SK-N-SH (cell line): ENCODE measurements around the gene CISD1. TPM values are rescaled to one million over a fixed set of nuclear protein-coding genes. Genes with fewer than 3 reads are reported as not detected.

Source experiments
- CTCF ChIA-PET: fragments of 300-600, 350-600 bp; formaldehyde crosslinking; extraction: SDS; loops from one replicate; lab custom pipeline; 2021; lab: Yijun Ruan, JAX
- POLR2A ChIA-PET: fragments of 350-600 bp; sonication (Branson Sonifier 250); formaldehyde crosslinking; extraction: SDS; loops from one replicate; lab custom pipeline; 2020; ENCODE audit warnings: antibody characterized with exemption, inconsistent platforms; lab: Yijun Ruan, JAX
- DNase-seq: peaks from one replicate; pipeline ENCODE4 v3.0.0; 2012
- H2AFZ ChIP-seq: fragments of 200-600 bp; sonication (generic); 2 replicates; pipeline ENCODE4 v1.8.1; 2016; ENCODE audit warnings: antibody characterized with exemption, mild to moderate bottlenecking, low read depth
- H3F3A ChIP-seq: fragments of 200-600 bp; sonication (generic); replicated peaks from 2 replicates; pipeline ENCODE3; 2016; ENCODE audit warnings: antibody characterized with exemption, mild to moderate bottlenecking; ENCODE audit not compliant: insufficient read depth
- H3K27ac ChIP-seq, 2 experiments: fragments of 200-500 bp in 1 of 2; fragments of 200-600 bp in 1 of 2; sonication (Bioruptor generic) in 1 of 2; sonication (generic), shearing (Covaris generic) in 1 of 2; 2 replicates each; pipeline versions ENCODE4 v1.5.1 to v1.6.1; 2014 to 2016; ENCODE audit warnings: low read depth in 2 of 2, inconsistent platforms in 1 of 2, low read length in 1 of 2, mild to moderate bottlenecking in 1 of 2, mixed read lengths in 1 of 2
- H3K27me3 ChIP-seq: fragments of 200-600 bp; sonication (generic), shearing (Covaris generic); 2 replicates; pipeline ENCODE4 v1.6.1; 2016; ENCODE audit warnings: mixed run types; ENCODE audit not compliant: insufficient read depth
- H3K36me3 ChIP-seq, 2 experiments: fragments of 200-500 bp in 1 of 2; fragments of 200-600 bp in 1 of 2; sonication (Bioruptor generic) in 1 of 2; sonication (generic) in 1 of 2; replicated peaks in 1 of 2; 2 replicates each; pipeline versions ENCODE3 to v1.5.1; 2014 to 2016; ENCODE audit warnings: low read length in 1 of 2, mild to moderate bottlenecking in 1 of 2; ENCODE audit not compliant: insufficient read depth in 2 of 2, control insufficient read depth in 1 of 2
- H3K4me1 ChIP-seq, 2 experiments: fragments of 200-500 bp in 1 of 2; fragments of 200-600 bp in 1 of 2; sonication (Bioruptor generic) in 1 of 2; sonication (generic), shearing (Covaris generic) in 1 of 2; 2 replicates each; pipeline versions ENCODE4 v1.5.1 to v1.6.1; 2014 to 2016; ENCODE audit warnings: low read depth in 1 of 2, low read length in 1 of 2, mixed run types in 1 of 2; ENCODE audit not compliant: insufficient read depth in 2 of 2, control insufficient read depth in 1 of 2
- H3K4me2 ChIP-seq: fragments of 200-600 bp; sonication (generic), shearing (Covaris generic); 2 replicates; pipeline ENCODE4 v1.6.1; 2017; ENCODE audit warnings: mixed run types
- H3K4me3 ChIP-seq, 2 experiments: fragments of 200-500 bp in 1 of 2; fragments of 200-600 bp in 1 of 2; sonication (Bioruptor generic) in 1 of 2; sonication (generic), shearing (Covaris generic) in 1 of 2; 2 replicates each; pipeline versions ENCODE4 v1.5.1 to v1.8.1; 2014 to 2016; ENCODE audit warnings: low read depth in 2 of 2, inconsistent platforms in 1 of 2, low read length in 1 of 2, mild to moderate bottlenecking in 1 of 2, mixed read lengths in 1 of 2, moderate library complexity in 1 of 2
- H3K79me2 ChIP-seq: fragments of 200-600 bp; sonication (generic); 2 replicates; pipeline ENCODE4 v1.8.1; 2017; ENCODE audit warnings: mild to moderate bottlenecking; ENCODE audit not compliant: insufficient read depth
- H3K9ac ChIP-seq: fragments of 200-600 bp; sonication (generic); 2 replicates; pipeline ENCODE4 v1.6.1; 2017; ENCODE audit warnings: mixed run types
- H3K9me2 ChIP-seq: fragments of 200-600 bp; sonication (generic); 2 replicates; pipeline ENCODE4 v1.6.1; 2017; ENCODE audit warnings: mixed run types
- H3K9me3 ChIP-seq: fragments of 200-600 bp; sonication (generic); 2 replicates; pipeline ENCODE4 v1.6.1; 2017; ENCODE audit warnings: mixed run types, mild to moderate bottlenecking, moderate library complexity
- H4K20me1 ChIP-seq: fragments of 200-600 bp; sonication (generic); 2 replicates; pipeline ENCODE4 v1.6.1; 2017; ENCODE audit warnings: mild to moderate bottlenecking, mixed run types; ENCODE audit not compliant: insufficient read depth
- CHD2 ChIP-seq: fragments of 150-350 bp; IDR thresholded peaks from 2 replicates; pipeline ENCODE4 v1.6.1; 2018; ENCODE audit warnings: low read length; ENCODE audit not compliant: partially characterized antibody
- EZH2phosphoT487 ChIP-seq: fragments of 200-600 bp; sonication (generic); IDR thresholded peaks from 2 replicates; pipeline ENCODE4 v1.6.1; 2017; ENCODE audit warnings: low read depth, mixed run types, mild to moderate bottlenecking, antibody characterized with exemption, moderate library complexity, borderline replicate concordance
- FOSL2 ChIP-seq: IDR thresholded peaks from 2 replicates; pipeline ENCODE4 v1.4.0; 2012; ENCODE audit warnings: low read depth, mild to moderate bottlenecking, moderate library complexity, borderline replicate concordance
- FOXJ3 ChIP-seq: sonication (generic); formaldehyde crosslinking; IDR thresholded peaks from 2 replicates; pipeline ENCODE4 v1.5.1; 2020; ENCODE audit warnings: mild to moderate bottlenecking, missing genetic modification reagents
- GABPA ChIP-seq: IDR thresholded peaks from 2 replicates; pipeline ENCODE4 v1.4.0; 2012; ENCODE audit warnings: low read depth, mild to moderate bottlenecking
- JUND ChIP-seq: IDR thresholded peaks from 2 replicates; pipeline ENCODE4 v1.4.0; 2012
- MEF2A ChIP-seq: IDR thresholded peaks from 2 replicates; pipeline ENCODE4 v1.4.0; 2012; ENCODE audit warnings: low read depth, borderline replicate concordance
- MXI1 ChIP-seq: IDR thresholded peaks from 2 replicates; pipeline ENCODE4 v1.6.1; 2012; ENCODE audit warnings: mild to moderate bottlenecking, low read depth, low read length, improper control_type of control experiment
- NFIC ChIP-seq: IDR thresholded peaks from 2 replicates; pipeline ENCODE4 v1.4.0; 2012; ENCODE audit warnings: borderline replicate concordance
- NRF1 ChIP-seq: IDR thresholded peaks from 2 replicates; pipeline ENCODE4 v1.6.1; 2012; ENCODE audit warnings: low read depth, mild to moderate bottlenecking, low read length
- POLR2AphosphoS5 ChIP-seq: IDR thresholded peaks from 2 replicates; pipeline ENCODE4 v1.6.1; 2012; ENCODE audit warnings: low read depth, low read length
- RCOR1 ChIP-seq: fragments of 150-350 bp; IDR thresholded peaks from 2 replicates; pipeline ENCODE4 v1.6.1; 2017; ENCODE audit warnings: antibody characterized with exemption, low read length
- RXRA ChIP-seq: IDR thresholded peaks from 2 replicates; pipeline ENCODE4 v1.4.0; 2012; ENCODE audit warnings: low read depth, mild to moderate bottlenecking, borderline replicate concordance
- SIN3A ChIP-seq: IDR thresholded peaks from 2 replicates; pipeline ENCODE4 v1.6.1; 2012; ENCODE audit warnings: low read depth, mild to moderate bottlenecking, low read length, moderate library complexity, borderline replicate concordance
- SMC3 ChIP-seq: IDR thresholded peaks from 2 replicates; pipeline ENCODE4 v1.6.1; 2012; ENCODE audit warnings: low read depth, low read length, improper control_type of control experiment
- YY1 ChIP-seq: IDR thresholded peaks from 2 replicates; pipeline ENCODE4 v1.4.0; 2012; ENCODE audit warnings: low read depth, mild to moderate bottlenecking
- WGBS: methylation state at CpG from one replicate; pipeline ENCODE4 v1.1.6; 2017; ENCODE audit warnings: low lambda C conversion rate; 5-methylcytosine and 5-hydroxymethylcytosine counted together
- polyA plus RNA-seq, 3 experiments: library from polyadenylated mRNA; depleted of rRNA; stranded (reverse); fragments of >200 nt; gene quantifications; 2 replicates each; pipeline ENCODE4 v1.2.3, GENCODE V29; 2012
- TF ChIP-seq, protein P1 (sequence below): IDR thresholded peaks from 2 replicates; pipeline ENCODE4 v1.4.0; 2012; ENCODE audit warnings: low read depth, borderline replicate concordance
- TF ChIP-seq, protein P2 (sequence below): fragments of 150-350 bp; IDR thresholded peaks from 2 replicates; pipeline ENCODE4 v1.6.1; 2016; ENCODE audit warnings: mild to moderate bottlenecking, low read depth, low read length
- TF ChIP-seq, protein P3 (sequence below): IDR thresholded peaks from 2 replicates; pipeline ENCODE4 v1.4.0; 2012; ENCODE audit warnings: low read depth
- TF ChIP-seq, protein P4 (sequence below): IDR thresholded peaks from 2 replicates; pipeline ENCODE4; 2012

Gene CISD1
- polyA plus RNA-seq, 1 of the 3 experiments (the other 2 are of a cell fraction), result 34.1 TPM

DNA sequence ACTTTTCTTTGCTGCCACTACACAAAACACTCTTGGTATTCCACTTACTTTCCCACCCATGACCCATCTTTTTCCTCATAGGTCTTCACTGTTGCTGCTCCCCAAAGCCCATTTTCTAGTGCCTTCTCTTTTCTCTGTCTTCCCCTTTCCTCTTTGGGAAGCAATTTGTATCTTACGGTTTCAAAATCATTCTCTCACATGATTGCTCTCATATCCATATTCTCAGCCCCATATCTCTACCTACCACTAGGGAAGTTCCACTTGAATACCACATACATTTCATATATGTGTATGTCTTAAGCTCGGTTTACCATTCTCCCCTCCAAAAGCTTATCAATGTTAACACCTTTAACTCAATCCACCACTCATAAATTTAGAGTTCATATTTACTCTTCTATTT lies 62.7 kb downstream of the CISD1 start:
- Histone ChIP-seq H3K9me3 (no peaks in the 10 kb centered on the region), H3K9ac (no peak overlapping the region), H3K27me3 (no peaks in the 10 kb centered on the region; the same call in 1 of the 2 replicates), H3K9me2 (no peaks in the 10 kb centered on the region), H3K4me3 (no peak overlapping the region), H4K20me1 (peaks cover 9% of the 10 kb centered on the region; the same call in 1 of the 2 replicates), H2AFZ (no peak overlapping the region), H3K79me2 (peaks cover 16% of the 10 kb centered on the region), H3K27ac (no peak overlapping the region), H3K36me3 (no peaks in the 10 kb centered on the region), H3K4me2 (no peak overlapping the region), H3K4me1 (peaks cover 6% of the 10 kb centered on the region in 2 experiments; a peak in 3 of 4 replicates), H3F3A (no peaks in the 10 kb centered on the region)
- TF ChIP-seq FOSL2 (no peak), YY1 (no peak), MXI1 (no peak), CHD2 (no peak), EZH2phosphoT487 (no peak), NRF1 (no peak), MEF2A (no peak), NFIC (no peak), RCOR1 (no peak), FOXJ3 (no peak), SIN3A (no peak), RXRA (no peak), POLR2AphosphoS5 (no peak), JUND (no peak), SMC3 (no peak), GABPA (no peak)
- TF ChIP-seq, protein P1, sequence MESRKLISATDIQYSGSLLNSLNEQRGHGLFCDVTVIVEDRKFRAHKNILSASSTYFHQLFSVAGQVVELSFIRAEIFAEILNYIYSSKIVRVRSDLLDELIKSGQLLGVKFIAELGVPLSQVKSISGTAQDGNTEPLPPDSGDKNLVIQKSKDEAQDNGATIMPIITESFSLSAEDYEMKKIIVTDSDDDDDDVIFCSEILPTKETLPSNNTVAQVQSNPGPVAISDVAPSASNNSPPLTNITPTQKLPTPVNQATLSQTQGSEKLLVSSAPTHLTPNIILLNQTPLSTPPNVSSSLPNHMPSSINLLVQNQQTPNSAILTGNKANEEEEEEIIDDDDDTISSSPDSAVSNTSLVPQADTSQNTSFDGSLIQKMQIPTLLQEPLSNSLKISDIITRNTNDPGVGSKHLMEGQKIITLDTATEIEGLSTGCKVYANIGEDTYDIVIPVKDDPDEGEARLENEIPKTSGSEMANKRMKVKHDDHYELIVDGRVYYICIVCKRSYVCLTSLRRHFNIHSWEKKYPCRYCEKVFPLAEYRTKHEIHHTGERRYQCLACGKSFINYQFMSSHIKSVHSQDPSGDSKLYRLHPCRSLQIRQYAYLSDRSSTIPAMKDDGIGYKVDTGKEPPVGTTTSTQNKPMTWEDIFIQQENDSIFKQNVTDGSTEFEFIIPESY, result no peak
- TF ChIP-seq, protein P2, sequence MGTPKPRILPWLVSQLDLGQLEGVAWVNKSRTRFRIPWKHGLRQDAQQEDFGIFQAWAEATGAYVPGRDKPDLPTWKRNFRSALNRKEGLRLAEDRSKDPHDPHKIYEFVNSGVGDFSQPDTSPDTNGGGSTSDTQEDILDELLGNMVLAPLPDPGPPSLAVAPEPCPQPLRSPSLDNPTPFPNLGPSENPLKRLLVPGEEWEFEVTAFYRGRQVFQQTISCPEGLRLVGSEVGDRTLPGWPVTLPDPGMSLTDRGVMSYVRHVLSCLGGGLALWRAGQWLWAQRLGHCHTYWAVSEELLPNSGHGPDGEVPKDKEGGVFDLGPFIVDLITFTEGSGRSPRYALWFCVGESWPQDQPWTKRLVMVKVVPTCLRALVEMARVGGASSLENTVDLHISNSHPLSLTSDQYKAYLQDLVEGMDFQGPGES, result no peak
- TF ChIP-seq, protein P3, sequence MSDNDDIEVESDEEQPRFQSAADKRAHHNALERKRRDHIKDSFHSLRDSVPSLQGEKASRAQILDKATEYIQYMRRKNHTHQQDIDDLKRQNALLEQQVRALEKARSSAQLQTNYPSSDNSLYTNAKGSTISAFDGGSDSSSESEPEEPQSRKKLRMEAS, result no peak
- TF ChIP-seq, protein P4, sequence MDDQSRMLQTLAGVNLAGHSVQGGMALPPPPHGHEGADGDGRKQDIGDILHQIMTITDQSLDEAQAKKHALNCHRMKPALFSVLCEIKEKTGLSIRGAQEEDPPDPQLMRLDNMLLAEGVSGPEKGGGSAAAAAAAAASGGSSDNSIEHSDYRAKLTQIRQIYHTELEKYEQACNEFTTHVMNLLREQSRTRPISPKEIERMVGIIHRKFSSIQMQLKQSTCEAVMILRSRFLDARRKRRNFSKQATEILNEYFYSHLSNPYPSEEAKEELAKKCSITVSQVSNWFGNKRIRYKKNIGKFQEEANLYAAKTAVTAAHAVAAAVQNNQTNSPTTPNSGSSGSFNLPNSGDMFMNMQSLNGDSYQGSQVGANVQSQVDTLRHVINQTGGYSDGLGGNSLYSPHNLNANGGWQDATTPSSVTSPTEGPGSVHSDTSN, result no peak
- ChIA-PET CTCF (interaction anchor here (0.7 kb wide), 1 partner anchor 30 kb away, joined by 3 read pairs; no protein-coding TSS in a partner anchor), POLR2A (no interaction called here)
- WGBS, result 75% methylated on average over 2 of the region's 2 CpGs
- DNase-seq, result no peak
